Effector memory CD4-positive, alpha-beta T cell (primary cell): ENCODE results near the gene ALDH3A1.

Experiments
- DNase-seq, 3 donors: peaks; one replicate each; pipeline ENCODE4 v3.0.0-alpha.2; 2020
- H3K27ac ChIP-seq: 2 replicates; pipeline ENCODE4 v1.7.0; 2013; ENCODE audit warnings: mild to moderate bottlenecking, low read length, moderate library complexity; ENCODE audit not compliant: insufficient read depth, poor library complexity, severe bottlenecking
- H3K27me3 ChIP-seq: replicated peaks from 2 replicates; pipeline ENCODE4 v1.7.0; 2013; ENCODE audit warnings: mild to moderate bottlenecking, low read length; ENCODE audit not compliant: insufficient read depth, control insufficient read depth, poor library complexity, severe bottlenecking
- H3K36me3 ChIP-seq: 2 replicates; pipeline ENCODE4 v1.7.0; 2013; ENCODE audit warnings: mild to moderate bottlenecking, low read length, moderate library complexity; ENCODE audit not compliant: control insufficient read depth, insufficient read depth
- H3K4me1 ChIP-seq: 2 replicates; pipeline ENCODE4 v1.7.0; 2013; ENCODE audit warnings: low read length, mild to moderate bottlenecking; ENCODE audit not compliant: control insufficient read depth, insufficient read depth, poor library complexity, severe bottlenecking
- H3K4me3 ChIP-seq: 2 replicates; pipeline ENCODE4 v1.7.0; 2013; ENCODE audit warnings: low read length, low read depth, mild to moderate bottlenecking; ENCODE audit not compliant: insufficient read depth, poor library complexity, severe bottlenecking
- H3K9me3 ChIP-seq: 2 replicates; pipeline ENCODE4 v1.7.0; 2013; ENCODE audit warnings: mild to moderate bottlenecking, low read length, moderate library complexity; ENCODE audit not compliant: control insufficient read depth

Gene ALDH3A1

DNA sequence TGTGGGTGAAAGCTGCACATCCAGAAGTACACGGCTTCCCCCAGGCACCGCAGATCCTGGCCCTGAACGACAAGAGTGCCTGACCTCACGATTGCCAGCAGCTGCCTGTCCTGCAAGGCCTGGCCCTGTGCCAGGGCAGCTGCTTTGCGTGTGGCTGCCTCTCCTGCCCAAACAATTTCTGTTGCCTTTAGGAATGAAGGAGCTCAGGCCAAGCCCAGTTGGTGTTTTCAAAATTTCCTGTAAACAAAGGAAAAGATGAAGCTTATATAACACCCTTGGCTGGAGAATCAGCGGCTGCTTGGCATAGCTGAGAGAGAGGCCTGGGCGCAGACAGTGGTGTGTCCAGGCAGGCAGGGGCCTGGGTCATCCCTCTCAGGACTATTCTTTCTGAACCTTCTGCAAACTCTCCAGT is 20.0 kb downstream of the ALDH3A1 start:
- Histone ChIP-seq H3K27ac (no peak overlapping the region), H3K4me1 (peaks cover 15% of the 10 kb centered on the region), H3K27me3 (no peaks in the 10 kb centered on the region), H3K4me3 (no peak overlapping the region), H3K36me3 (no peaks in the 10 kb centered on the region), H3K9me3 (no peaks in the 10 kb centered on the region)
- DNase-seq, result no peak

GRCh38 chr17:19727501-19728078 is 20.5 kb downstream of the ALDH3A1 start:
- Histone ChIP-seq H3K4me1 (peaks cover 15% of the 10 kb centered on the region), H3K27ac (no peak overlapping the region), H3K4me3 (no peak overlapping the region), H3K27me3 (no peaks in the 10 kb centered on the region), H3K9me3 (no peaks in the 10 kb centered on the region), H3K36me3 (no peaks in the 10 kb centered on the region)
- DNase-seq, result no peak

- no peaks in the 10 kb centered on the region for H3K9me3 ChIP-seq
- H3K4me3 ChIP-seq, result no peak overlapping the region
- no peaks in the 10 kb centered on the region for H3K36me3 ChIP-seq
- H3K4me1 ChIP-seq, result peaks cover 15% of the 10 kb centered on the region
- no peak overlapping the region for H3K27ac ChIP-seq
- no peaks in the 10 kb centered on the region for H3K27me3 ChIP-seq
- no peak for DNase-seq
Observed at GRCh38 chr17:19726631-19727376, 21.3 kb downstream of the ALDH3A1 start.

DNA sequence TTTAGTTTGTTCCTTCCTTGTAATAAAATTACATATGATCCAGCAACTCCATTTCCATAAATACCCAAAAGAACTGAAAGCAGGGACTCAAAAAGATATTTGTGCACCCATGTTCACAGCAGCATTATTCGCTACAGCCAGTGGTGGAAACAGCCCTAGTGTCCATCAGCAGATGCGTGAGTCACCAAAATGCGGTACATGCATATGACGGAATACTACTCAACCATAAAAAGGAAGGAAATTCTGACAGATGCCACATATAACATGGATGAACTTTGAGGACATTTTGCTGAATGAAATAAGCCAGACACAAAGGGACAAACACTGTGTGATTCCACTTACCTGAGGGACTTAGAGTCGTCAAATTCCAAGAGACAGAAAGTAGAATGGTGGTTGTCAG is 22.6 kb downstream of the ALDH3A1 start:
- Histone ChIP-seq H3K4me1 (peaks cover 15% of the 10 kb centered on the region), H3K27ac (no peak overlapping the region), H3K27me3 (no peaks in the 10 kb centered on the region), H3K36me3 (no peaks in the 10 kb centered on the region), H3K4me3 (no peak overlapping the region), H3K9me3 (no peaks in the 10 kb centered on the region)
- no peak for DNase-seq

GRCh38 chr17:19724501-19725420 is 23.3 kb downstream of the ALDH3A1 start:
- Histone ChIP-seq H3K27ac (no peak overlapping the region), H3K4me1 (peaks cover 15% of the 10 kb centered on the region), H3K4me3 (peak overlapping the region; percentile 37), H3K36me3 (no peaks in the 10 kb centered on the region), H3K27me3 (no peaks in the 10 kb centered on the region), H3K9me3 (no peaks in the 10 kb centered on the region)
- DNase-seq, result peak in 1 of 3 donors; percentile 32

GRCh38 chr17:19723964-19724363 is 24.1 kb downstream of the ALDH3A1 start:
- H3K4me3 ChIP-seq, result peak overlapping the region; percentile 37
- peaks cover 15% of the 10 kb centered on the region for H3K4me1 ChIP-seq
- no peak for DNase-seq
- H3K27ac ChIP-seq, result no peak overlapping the region
- no peaks in the 10 kb centered on the region for H3K9me3 ChIP-seq
- no peaks in the 10 kb centered on the region for H3K27me3 ChIP-seq
- no peaks in the 10 kb centered on the region for H3K36me3 ChIP-seq

DNA sequence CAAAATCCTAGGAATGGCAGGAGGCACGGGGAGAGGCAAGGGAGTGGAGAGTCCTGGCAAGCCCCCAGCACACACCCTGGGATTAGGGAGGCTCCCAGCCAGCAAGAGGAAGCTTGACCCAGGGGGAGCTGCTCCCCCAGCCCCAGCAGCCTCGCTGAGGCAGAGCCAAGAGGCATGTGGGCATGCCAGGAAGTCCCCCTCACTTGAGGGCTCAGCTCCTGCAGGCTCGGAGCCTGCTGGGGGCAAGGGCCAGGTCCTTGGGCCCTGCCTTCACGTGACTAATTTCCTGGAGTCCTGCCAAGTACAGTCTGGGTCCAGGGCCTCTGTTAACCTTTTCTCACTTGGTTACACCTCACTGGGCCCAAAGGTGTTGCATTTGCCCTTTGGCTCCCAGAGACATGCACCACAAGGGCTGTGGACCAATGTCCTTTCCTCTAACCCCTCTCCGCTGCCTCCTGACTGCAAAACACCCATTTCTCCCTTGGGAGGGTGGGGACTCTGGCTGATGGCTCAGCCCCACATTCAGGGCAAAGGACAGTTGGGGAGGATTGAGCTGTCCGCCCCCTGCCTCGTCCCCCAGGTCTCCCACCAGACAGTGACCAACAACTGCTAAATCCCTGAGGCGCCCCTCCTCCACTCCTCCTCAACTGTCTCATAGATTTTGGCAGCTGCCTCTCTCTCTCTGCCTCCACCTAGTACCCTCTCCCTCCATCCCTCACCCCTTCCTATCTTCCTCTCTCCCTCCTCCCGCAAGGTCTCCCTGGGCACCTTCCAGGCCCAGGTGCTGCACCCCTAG is 27.3 kb downstream of the ALDH3A1 start:
- no peak overlapping the region for H3K4me3 ChIP-seq
- no peak for DNase-seq
- H3K9me3 ChIP-seq, result no peaks in the 10 kb centered on the region
- no peaks in the 10 kb centered on the region for H3K36me3 ChIP-seq
- no peaks in the 10 kb centered on the region for H3K27me3 ChIP-seq
- no peak overlapping the region for H3K27ac ChIP-seq
- peaks cover 15% of the 10 kb centered on the region for H3K4me1 ChIP-seq

DNA sequence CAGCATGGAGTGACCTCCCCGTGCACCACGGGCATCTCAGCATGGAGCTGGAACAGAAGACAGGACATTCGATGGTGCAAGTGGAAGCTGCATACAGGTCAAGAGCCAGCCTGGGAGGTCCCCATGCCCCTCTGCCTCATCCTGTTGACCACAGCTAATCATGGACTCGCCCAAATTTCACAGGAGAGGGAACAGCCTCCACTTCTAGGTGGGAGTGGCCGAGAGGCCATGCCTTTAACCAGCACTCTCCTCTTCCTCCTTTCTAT is 28.0 kb downstream of the ALDH3A1 start:
- H3K27me3 ChIP-seq, result no peaks in the 10 kb centered on the region
- DNase-seq, result no peak
- H3K4me1 ChIP-seq, result peaks cover 14% of the 10 kb centered on the region
- H3K27ac ChIP-seq, result no peak overlapping the region
- no peak overlapping the region for H3K4me3 ChIP-seq
- no peaks in the 10 kb centered on the region for H3K9me3 ChIP-seq
- no peaks in the 10 kb centered on the region for H3K36me3 ChIP-seq

- Histone ChIP-seq H3K27ac (no peak overlapping the region), H3K36me3 (no peaks in the 10 kb centered on the region), H3K27me3 (no peaks in the 10 kb centered on the region), H3K9me3 (no peaks in the 10 kb centered on the region), H3K4me1 (peaks cover 8% of the 10 kb centered on the region), H3K4me3 (no peak overlapping the region)
- DNase-seq, result no peak
Observed at GRCh38 chr17:19719355-19720209, 28.5 kb downstream of the ALDH3A1 start.
